DMS53 treated with DMSO at 0.1 percent for 48 hours (cell line): ENCODE measurements around the gene KRT17.
"Not testable (repeated sequence)": the region's sequence is repeated elsewhere in the genome, so short reads cannot be mapped to it uniquely, and the experiment has no call there.

Source experiments
- DNase-seq: peaks from one replicate; lab custom pipeline; 2025; ENCODE audit not compliant: unreplicated experiment; lab: John Stamatoyannopoulos, UW

KRT17 gene

GRCh38 chr17:41599680-41600079, 24.7 kb downstream of the KRT17 start:
- DNase-seq: no peak

- no peak for DNase-seq
These were observed 28.8 kb downstream of the KRT17 start for GRCh38 chr17:41595585-41595984.

GRCh38 chr17:41594363-41594915, 29.9 kb downstream of the KRT17 start:
- no peak for DNase-seq

- no peak for DNase-seq
These were observed 30.9 kb downstream of the KRT17 start for GRCh38 chr17:41593306-41593981.

GRCh38 chr17:41592601-41593305, 31.6 kb downstream of the KRT17 start:
- DNase-seq: no peak

- no peak for DNase-seq
These were observed 35.1 kb downstream of the KRT17 start for GRCh38 chr17:41589301-41589700.

- no peak for DNase-seq
These were observed 36.1 kb downstream of the KRT17 start for GRCh38 chr17:41588126-41588810.

- DNase-seq: no peak
These were observed 37.4 kb downstream of the KRT17 start, which contains the start of gene KRT14 for GRCh38 chr17:41586863-41587495. KRT14 (minus strand) TSS chr17:41586895; CDS start chr17:41586834, 61 bp downstream.

GRCh38 chr17:41585301-41586056, 38.9 kb downstream of the KRT17 start:
- no peak for DNase-seq

- not testable (repeated sequence) for DNase-seq
These were observed 39.9 kb downstream of the KRT17 start for GRCh38 chr17:41584331-41584927.

GRCh38 chr17:41583137-41584127, 40.9 kb downstream of the KRT17 start:
- peak; percentile 11 for DNase-seq

GRCh38 chr17:41582061-41582968, 42.1 kb downstream of the KRT17 start:
- DNase-seq: not testable (repeated sequence)

- no peak for DNase-seq
These were observed 42.9 kb downstream of the KRT17 start for GRCh38 chr17:41581366-41582060.

- no peak for DNase-seq
These were observed 43.5 kb downstream of the KRT17 start for GRCh38 chr17:41580687-41581365.

- DNase-seq: no peak
These were observed 44.2 kb downstream of the KRT17 start for GRCh38 chr17:41580244-41580575.

GRCh38 chr17:41579484-41580243, 44.7 kb downstream of the KRT17 start:
- DNase-seq: peak; percentile 79
